SK-N-SH treated with all-trans-retinoic acid at 6 μM for 48 hours (cell line): Measurements from ENCODE around the gene PRKAR1B.

Source experiments
- ATAC-seq: fragments of 200-7000 bp; cut with Tn5 transposase; 3 replicates; pipeline ENCODE4 v1.9.1; 2020; ENCODE audit warnings: mild to moderate bottlenecking, moderate library complexity
- ARNTL ChIP-seq: fragments of 450-650 bp; formaldehyde crosslinking; IDR thresholded peaks from 2 replicates; pipeline ENCODE4 v1.5.0; 2020; ENCODE audit warnings: low read depth, mild to moderate bottlenecking, moderate library complexity, borderline replicate concordance
- BACH2 ChIP-seq: fragments of 250-450 bp; sonication (Bioruptor Pico); IDR thresholded peaks from 2 replicates; pipeline ENCODE4 v1.9.0; 2021; ENCODE audit warnings: mild to moderate bottlenecking, borderline replicate concordance
- CREB5 ChIP-seq: fragments of 250-450 bp; sonication (Bioruptor Pico); IDR thresholded peaks from 2 replicates; pipeline ENCODE4 v1.5.1; 2020; ENCODE audit warnings: low read depth, mild to moderate bottlenecking, moderate library complexity
- CSDC2 ChIP-seq: fragments of 250-450 bp; sonication (Bioruptor Pico); IDR thresholded peaks from 2 replicates; pipeline ENCODE4 v1.5.0; 2020; ENCODE audit warnings: mild to moderate bottlenecking, moderate library complexity
- CSRNP3 ChIP-seq: fragments of 250-450 bp; sonication (Bioruptor Pico); IDR thresholded peaks from 2 replicates; pipeline ENCODE4 v1.5.1; 2021; ENCODE audit warnings: mild to moderate bottlenecking, moderate library complexity
- GLIS3 ChIP-seq: fragments of 250-450 bp; sonication (Bioruptor Pico); IDR thresholded peaks from 2 replicates; pipeline ENCODE4 v1.5.0; 2020; ENCODE audit warnings: mild to moderate bottlenecking, moderate library complexity
- PATZ1 ChIP-seq: fragments of 250-450 bp; sonication (Bioruptor Pico); IDR thresholded peaks from 2 replicates; pipeline ENCODE4 v1.8.0; 2020; ENCODE audit warnings: mild to moderate bottlenecking, moderate library complexity, borderline replicate concordance
- POU6F1 ChIP-seq: fragments of 250-450 bp; sonication (Bioruptor Pico); IDR thresholded peaks from 2 replicates; pipeline ENCODE4 v1.8.0; 2021; ENCODE audit warnings: low read depth, mild to moderate bottlenecking, moderate library complexity, borderline replicate concordance
- PPARA ChIP-seq: fragments of 250-450 bp; sonication (Bioruptor Pico); IDR thresholded peaks from 2 replicates; pipeline ENCODE4 v1.5.0; 2020; ENCODE audit warnings: mild to moderate bottlenecking, borderline replicate concordance
- RARB ChIP-seq: fragments of 250-450 bp; sonication (Bioruptor Pico); IDR thresholded peaks from 2 replicates; pipeline ENCODE4 v1.8.0; 2021; ENCODE audit warnings: mild to moderate bottlenecking, moderate library complexity
- SNAI2 ChIP-seq: fragments of 250-450 bp; sonication (Bioruptor Pico); IDR thresholded peaks from 2 replicates; pipeline ENCODE4 v1.5.0; 2020; ENCODE audit warnings: mild to moderate bottlenecking, moderate library complexity
- TCF4 ChIP-seq: fragments of 250-450 bp; sonication (Bioruptor Pico); IDR thresholded peaks from 2 replicates; pipeline ENCODE4 v1.8.0; 2021; ENCODE audit warnings: mild to moderate bottlenecking, moderate library complexity, borderline replicate concordance
- TOX ChIP-seq: fragments of 250-450 bp; sonication (Bioruptor Pico); IDR thresholded peaks from 2 replicates; pipeline ENCODE4 v1.8.0; 2021; ENCODE audit warnings: mild to moderate bottlenecking, moderate library complexity, borderline replicate concordance
- TSHZ2 ChIP-seq: fragments of 250-450 bp; sonication (Bioruptor Pico); IDR thresholded peaks from 2 replicates; pipeline ENCODE4 v1.5.0; 2020; ENCODE audit warnings: mild to moderate bottlenecking, moderate library complexity
- ZC3H10 ChIP-seq: fragments of 250-450 bp; sonication (Bioruptor Pico); IDR thresholded peaks from 2 replicates; pipeline ENCODE4 v1.5.1; 2021; ENCODE audit warnings: mild to moderate bottlenecking, moderate library complexity
- ZFP3 ChIP-seq: fragments of 250-450 bp; sonication (Bioruptor Pico); IDR thresholded peaks from 2 replicates; pipeline ENCODE4 v1.5.0; 2020; ENCODE audit warnings: mild to moderate bottlenecking, moderate library complexity
- ZFP30 ChIP-seq: fragments of 450-650 bp; formaldehyde crosslinking; IDR thresholded peaks from 2 replicates; pipeline ENCODE4 v1.5.0; 2022; ENCODE audit warnings: mild to moderate bottlenecking, moderate library complexity
- ZNF70 ChIP-seq: fragments of 450-650 bp; formaldehyde crosslinking; IDR thresholded peaks from 2 replicates; pipeline ENCODE4 v1.5.0; 2020; ENCODE audit warnings: mild to moderate bottlenecking, moderate library complexity

PRKAR1B gene

GRCh38 chr7:635227-635626, 91.9 kb downstream of the PRKAR1B start:
- no peak for ATAC-seq
- no peak for TF ChIP-seq GLIS3 (CRISPR knock-in tag)
- TF ChIP-seq ZFP3 (CRISPR knock-in tag): no peak
- TF ChIP-seq CSDC2: no peak
- no peak for TF ChIP-seq CREB5 (CRISPR knock-in tag)
- no peak for TF ChIP-seq TCF4
- no peak for TF ChIP-seq SNAI2 (CRISPR knock-in tag)
- no peak for TF ChIP-seq TSHZ2
- TF ChIP-seq RARB (CRISPR knock-in tag): no peak
- TF ChIP-seq ARNTL: no peak
- no peak for TF ChIP-seq ZNF70 (CRISPR knock-in tag)
- no peak for TF ChIP-seq ZC3H10 (CRISPR knock-in tag)
- TF ChIP-seq, all 23 proteins: peak for 0

- ATAC-seq: no peak
These were observed 93.6 kb downstream of the PRKAR1B start for GRCh38 chr7:633381-634018.

GRCh38 chr7:632831-633210, 94.3 kb downstream of the PRKAR1B start:
- ATAC-seq: no peak
- TF ChIP-seq TCF4: no peak
- TF ChIP-seq CSDC2: no peak
- no peak for TF ChIP-seq CSRNP3 (CRISPR knock-in tag)
- TF ChIP-seq ZFP30 (CRISPR knock-in tag): no peak
- TF ChIP-seq POU6F1 (CRISPR knock-in tag): no peak
- no peak for TF ChIP-seq ZNF70 (CRISPR knock-in tag)
- no peak for TF ChIP-seq PATZ1 (CRISPR knock-in tag)

More at GRCh38 chr7:633381-634018, 93.6 kb downstream of the PRKAR1B start:
- no peak for TF ChIP-seq BACH2 (CRISPR knock-in tag)
- TF ChIP-seq TCF4: no peak
- TF ChIP-seq TOX (CRISPR knock-in tag): no peak
- no peak for TF ChIP-seq PPARA (CRISPR knock-in tag)
- TF ChIP-seq POU6F1 (CRISPR knock-in tag): no peak
- no peak for TF ChIP-seq RARB (CRISPR knock-in tag)
